ENCODE measurements around the gene DCN. TPM values are rescaled to one million over a fixed set of nuclear protein-coding genes. Genes with fewer than 3 reads are reported as not detected.

Gene DCN
- polyA plus RNA-seq, 1 of the 3 experiments (the other 2 are of a cell fraction) = 5.5 TPM

GRCh38 chr12:91215940-91216454, 33.4 kb upstream of the DCN start:
- Histone ChIP-seq H3K36me3 (replicated peaks in 1 of 2; ENCODE audit: control insufficient read depth in 1 of 2, insufficient read depth in 2 of 2, low read length in 1 of 2) (no peaks in the 10 kb centered on the region), H3K9me2 (no peaks in the 10 kb centered on the region), H3K4me3 (ENCODE audit: low read depth in 2 of 2, low read length in 1 of 2) (no peak overlapping the region), H2AFZ (ENCODE audit: low read depth) (peak overlapping the region; percentile 37; the same call in 1 of the 2 replicates), H3F3A (replicated peaks; ENCODE audit: insufficient read depth) (peaks cover 7% of the 10 kb centered on the region), H3K27ac (ENCODE audit: low read depth in 2 of 2, low read length in 1 of 2) (peak overlapping the region in 1 of 2 experiments; percentile 11; a peak in 1 of 4 replicates), H3K27me3 (ENCODE audit: insufficient read depth) (no peaks in the 10 kb centered on the region), H3K9ac (no peak overlapping the region), H3K9me3 (no peaks in the 10 kb centered on the region), H3K4me1 (ENCODE audit: control insufficient read depth in 1 of 2, insufficient read depth in 2 of 2, low read depth in 1 of 2, low read length in 1 of 2) (no peaks in the 10 kb centered on the region), H4K20me1 (ENCODE audit: insufficient read depth) (no peaks in the 10 kb centered on the region), H3K79me2 (ENCODE audit: insufficient read depth) (no peaks in the 10 kb centered on the region; the same call in 1 of the 2 replicates), H3K4me2 (no peak overlapping the region)
- DNase-seq = no peak
- TF ChIP-seq CHD2 (IDR thresholded peaks at IDR 0.05; ENCODE audit: low read length, partially characterized antibody) (no peak), USF2 (IDR thresholded peaks at IDR 0.05; ENCODE audit: borderline replicate concordance, low read depth, low read length) (no peak), FOSL2 (IDR thresholded peaks at IDR 0.05; ENCODE audit: borderline replicate concordance, low read depth) (no peak), NRF1 (IDR thresholded peaks at IDR 0.05; ENCODE audit: low read depth, low read length) (no peak), MXI1 (IDR thresholded peaks at IDR 0.05; ENCODE audit: low read depth, low read length) (no peak), EP300 (IDR thresholded peaks at IDR 0.05; ENCODE audit: borderline replicate concordance in 1 of 2, low read depth in 1 of 2, low read length in 1 of 2) (no peak), IRF3 (IDR thresholded peaks at IDR 0.05; ENCODE audit: low read depth, low read length) (no peak), RCOR1 (IDR thresholded peaks at IDR 0.05; ENCODE audit: low read length) (no peak), TEAD4 (IDR thresholded peaks at IDR 0.05; ENCODE audit: borderline replicate concordance, insufficient read depth) (no peak), MEF2A (IDR thresholded peaks at IDR 0.05; ENCODE audit: borderline replicate concordance, low read depth) (no peak), RAD21 (IDR thresholded peaks at IDR 0.05; ENCODE audit: low read length) (no peak), FOXM1 (IDR thresholded peaks at IDR 0.05; ENCODE audit: low read depth) (no peak), POLR2AphosphoS5 (IDR thresholded peaks at IDR 0.05; ENCODE audit: low read depth, low read length) (no peak), CTCF (IDR thresholded peaks at IDR 0.05) (no peak), ELF1 (IDR thresholded peaks at IDR 0.05) (no peak), YY1 (IDR thresholded peaks at IDR 0.05; ENCODE audit: low read depth) (no peak), REST (IDR thresholded peaks at IDR 0.05; ENCODE audit: low read depth, low read length) (no peak), ZBTB33 (IDR thresholded peaks at IDR 0.05; ENCODE audit: borderline replicate concordance, low read depth) (no peak), SMC3 (IDR thresholded peaks at IDR 0.05; ENCODE audit: low read depth, low read length) (no peak)
- ChIA-PET CTCF (interaction anchor here (0.6 kb wide), 1 partner anchor 1230 kb away, joined by 3 read pairs; no protein-coding TSS in a partner anchor), POLR2A (no interaction called here)
- WGBS (ENCODE audit: low lambda C conversion rate) = 58% methylated on average over 3 of the region's 3 CpGs
